Ovary (tissue), 9 donors: ENCODE results near the gene ADRA2A. TPM values are rescaled to one million over a fixed set of nuclear protein-coding genes. Genes with fewer than 3 reads are reported as not detected.

ENCODE experiments used
- DNase-seq, 5 donors: peaks; one replicate each; pipeline ENCODE4 v3.0.0-alpha.2; 2019 to 2020
- H3K27ac ChIP-seq, 2 donors: fragments of 200-600 bp; one replicate each; pipeline versions ENCODE4 v1.5.1 to v1.8.0; 2019 to 2022
- H3K27me3 ChIP-seq: fragments of 200-600 bp; one replicate; pipeline ENCODE4 v1.8.0; 2022
- H3K36me3 ChIP-seq: fragments of 200-600 bp; sonication (generic); one replicate; pipeline ENCODE4 v1.5.1; 2019
- H3K4me1 ChIP-seq: one replicate; pipeline ENCODE4 v1.8.1; 2013; ENCODE audit warnings: mild to moderate bottlenecking, moderate library complexity; ENCODE audit not compliant: insufficient read depth
- H3K4me3 ChIP-seq: fragments of 200-600 bp; sonication (generic); one replicate; pipeline ENCODE4 v1.5.1; 2017
- H3K9me3 ChIP-seq, 2 donors: fragments of 200-600 bp in 1 of 2; sonication (generic) in 1 of 2; one replicate each; pipeline versions ENCODE4 v1.5.1 to v1.8.1; 2013 to 2019; ENCODE audit warnings: mild to moderate bottlenecking in 1 of 2, moderate library complexity in 1 of 2
- CTCF ChIP-seq, 3 donors: fragments of 450-650 bp in 2 of 3; fragments of 200-600 bp in 1 of 3; IDR thresholded peaks; one replicate each; pipeline versions ENCODE4 v1.5.1 to v1.8.0; 2016 to 2022; ENCODE audit warnings: antibody characterized with exemption in 3 of 3, mild to moderate bottlenecking in 1 of 3
- EP300 ChIP-seq: sonication (generic); formaldehyde crosslinking; IDR thresholded peaks from one replicate; pipeline ENCODE4 v1.6.1; 2017; ENCODE audit warnings: antibody characterized with exemption
- POLR2A ChIP-seq: fragments of 450-650 bp; IDR thresholded peaks from one replicate; pipeline ENCODE4 v1.6.1; 2017; ENCODE audit warnings: antibody characterized with exemption, mild to moderate bottlenecking, moderate library complexity
- WGBS, 3 donors: extraction: QIAGEN DNeasy Blood & Tissue Kit in 1 of 3; methylation state at CpG; one replicate each; pipeline versions ENCODE4 v1.1.5 to v1.1.7; 2013 to 2017; 5-methylcytosine and 5-hydroxymethylcytosine counted together
- intact Hi-C, 4 donors: fragments of 100-400 bp; cut with DNase I; formaldehyde crosslinking; loops; one replicate each; pipeline versions ENCODE4 v1.11.0 to v1.15.1; 2022 to 2023
- polyA plus RNA-seq, 2 donors: library from polyadenylated mRNA; stranded (reverse); fragments of 200-250 nt in 1 of 2; fragments of 350-450 nt in 1 of 2; fragmentation: Illumina TruSeq in 1 of 2; extraction: RNeasy Lipid Tissue Mini Kit (QIAGEN cat#74804) in 1 of 2; gene quantifications; one replicate each; pipeline ENCODE4 v1.2.3, GENCODE V29; 2013 to 2014
- total RNA-seq, 7 donors: library from RNA; depleted of rRNA in 2 of 7; stranded (reverse); fragments of >200 nt in 2 of 7; fragmentation: NEBNext Ultra II Directional in 3 of 7; extraction: Animal tissue kit (Norgen Biotek cat#: 25700) in 3 of 7; gene quantifications; one replicate each; pipeline versions ENCODE4 v1.1.0 to v1.2.4, GENCODE V29; 2016 to 2023
- donor health status: DM: no; HTN: no; CAD: no; lungs with moderate emphysema.
- donor health status: DM: no; HTN: no; CAD: no.
- donor health status: Bipolar disorder and iron deficiency.
- donor health status: DM: yes; HTN: yes; CAD: no.
- donor health status: DM: no; HTN: no; CAD: no.
- donor health status: DM: yes; HTN: yes; CAD: no.

ADRA2A gene
- total and polyA plus RNA-seq, 9 donors: 13.7 to 55.7 (median 20.0) TPM

GRCh38 chr10:111107846-111108245 lies 31.0 kb downstream of the ADRA2A start:
- TF ChIP-seq EP300 (no peak), CTCF (IDR thresholded peaks at IDR 0.05) (no peak)
- no peaks in the 10 kb centered on the region for H3K27me3 ChIP-seq
- no peaks in the 10 kb centered on the region for H3K36me3 ChIP-seq
- no peaks in the 10 kb centered on the region for H3K4me1 ChIP-seq
- intact Hi-C loops: no loop called here
- no peak for DNase-seq
- WGBS, 3 donors: 81 to 94% (median 92%) methylated on average over 4 of the region's 4 CpGs
- H3K9me3 ChIP-seq: no peaks in the 10 kb centered on the region
- no peak overlapping the region for H3K27ac ChIP-seq
- H3K4me3 ChIP-seq: no peak overlapping the region

DNA sequence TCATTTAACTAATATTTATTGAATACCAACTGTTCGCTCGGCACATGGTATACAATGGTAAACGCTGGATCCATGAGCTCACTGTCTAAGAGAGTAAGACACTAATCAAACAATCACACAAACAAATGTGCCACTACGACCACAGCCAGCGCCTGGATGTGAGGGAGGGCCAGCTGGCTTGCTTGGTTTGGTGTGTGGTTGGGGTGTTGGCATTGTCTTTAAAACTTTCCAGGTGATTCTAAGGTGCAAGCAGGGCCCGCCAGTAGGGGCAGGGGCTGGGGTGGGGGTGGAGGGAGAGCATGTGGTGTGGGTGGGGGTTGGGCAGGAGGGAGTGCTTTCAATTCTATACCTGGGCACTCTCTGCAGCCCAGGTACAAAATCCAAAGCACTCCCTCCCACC lies 31.6 kb downstream of the ADRA2A start:
- no peak overlapping the region for H3K4me3 ChIP-seq
- no peaks in the 10 kb centered on the region for H3K9me3 ChIP-seq
- H3K27me3 ChIP-seq: no peaks in the 10 kb centered on the region
- H3K27ac ChIP-seq: no peak overlapping the region
- WGBS, 3 donors: 89 to 97% (median 94%) methylated on average over 6 of the region's 6 CpGs
- TF ChIP-seq EP300 (no peak), POLR2A (no peak), CTCF (IDR thresholded peaks at IDR 0.05) (no peak)
- intact Hi-C loops: no loop called here
- no peaks in the 10 kb centered on the region for H3K36me3 ChIP-seq
- no peak for DNase-seq
- H3K4me1 ChIP-seq: no peaks in the 10 kb centered on the region

DNA sequence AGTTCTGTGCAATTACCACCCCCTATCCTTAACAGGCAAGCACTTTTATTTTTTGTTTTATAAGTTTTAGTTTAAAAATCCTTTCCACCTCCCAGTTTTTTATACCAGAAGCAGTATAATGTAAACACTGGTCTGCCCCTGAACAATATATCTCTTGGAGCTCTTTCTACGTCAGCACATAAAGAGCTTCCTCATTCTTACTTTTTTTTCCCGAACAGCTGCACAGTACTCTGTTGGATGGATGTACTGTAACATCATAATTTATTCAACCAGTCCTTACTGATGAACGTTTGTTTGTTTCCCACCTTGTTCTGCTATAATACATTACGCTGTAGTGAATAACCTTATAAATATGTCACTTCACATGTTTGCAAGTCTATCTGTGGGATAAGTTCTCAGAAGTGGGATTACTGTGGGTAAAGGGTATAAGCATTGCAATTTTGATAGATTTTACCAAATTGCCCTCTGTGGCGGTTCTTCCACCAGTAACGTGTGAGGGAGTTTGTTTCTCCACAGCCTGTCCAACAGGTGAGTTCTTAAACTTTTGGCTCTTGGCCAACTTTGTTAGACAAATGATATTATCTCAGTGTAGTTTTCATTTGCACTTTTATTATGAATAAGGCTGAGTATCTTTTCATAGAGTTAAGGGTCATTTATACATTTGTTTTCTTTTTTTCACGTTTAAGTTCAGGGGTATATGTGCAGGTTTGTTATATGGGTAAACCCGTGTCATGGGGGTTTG lies 32.8 kb downstream of the ADRA2A start:
- WGBS, 3 donors: 36 to 46% (median 45%) methylated on average over 8 of the region's 8 CpGs
- H3K27me3 ChIP-seq: no peaks in the 10 kb centered on the region
- intact Hi-C loops: no loop called here

DNA sequence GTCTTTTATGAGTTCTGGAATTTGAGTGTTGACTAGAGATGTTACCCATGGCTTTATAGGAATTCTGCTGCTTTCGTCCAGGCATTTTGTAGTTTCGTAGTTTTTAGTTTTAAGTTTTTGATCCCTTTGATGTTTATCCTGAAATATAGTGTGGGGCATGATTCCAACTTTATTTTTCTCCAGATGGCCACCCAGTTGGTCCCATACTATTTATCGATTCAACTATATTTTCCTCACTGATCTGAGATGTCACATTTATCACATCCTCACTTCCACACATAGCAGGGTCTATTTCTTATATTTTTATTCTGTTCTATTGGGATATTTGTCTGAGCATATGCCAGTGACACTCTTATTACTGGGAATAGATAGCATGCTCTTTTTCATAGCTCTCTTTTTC lies 33.9 kb downstream of the ADRA2A start:
- 74 to 88% (median 78%) methylated on average over 3 of the region's 3 CpGs for WGBS, 3 donors
- Histone ChIP-seq H3K36me3 (no peaks in the 10 kb centered on the region), H3K4me3 (no peak overlapping the region), H3K27me3 (no peaks in the 10 kb centered on the region), H3K27ac (no peak overlapping the region), H3K4me1 (no peaks in the 10 kb centered on the region), H3K9me3 (no peaks in the 10 kb centered on the region)
- no peak for DNase-seq
- TF ChIP-seq CTCF (IDR thresholded peaks at IDR 0.05) (no peak), POLR2A (no peak), EP300 (no peak)
- intact Hi-C loops: no loop called here

More for the DNA sequence above, 32.8 kb downstream of the ADRA2A start:
- no peak overlapping the region for H3K27ac ChIP-seq
- no peaks in the 10 kb centered on the region for H3K36me3 ChIP-seq
- H3K4me3 ChIP-seq: no peak overlapping the region
- DNase-seq: no peak
- no peaks in the 10 kb centered on the region for H3K9me3 ChIP-seq
- H3K4me1 ChIP-seq: no peaks in the 10 kb centered on the region
- TF ChIP-seq POLR2A (no peak), CTCF (IDR thresholded peaks at IDR 0.05) (no peak), EP300 (no peak)
